GM12878 (cell line): ENCODE measurements around the gene LRRC14B. TPM values are rescaled to one million over a fixed set of nuclear protein-coding genes. Genes with fewer than 3 reads are reported as not detected.
"Not testable (repeated sequence)": the region's sequence is repeated elsewhere in the genome, so short reads cannot be mapped to it uniquely, and the experiment has no call there.

ENCODE experiments used
- ATAC-seq: fragments of 200-7000 bp; cut with Tn5 transposase; 3 replicates; pipeline ENCODE4 v1.9.1; 2020; ENCODE audit warnings: mild to moderate bottlenecking, moderate library complexity
- BruUV-seq: library from RNA; stranded (reverse); fragments of 400-500 nt; replicated peaks from 2 replicates; lab custom pipeline; 2021; lab: Mats Ljungman, UMichigan
- CTCF ChIA-PET: fragments of 300-600 bp; sonication (Branson Sonifier 250); formaldehyde crosslinking; extraction: SDS; loops from one replicate; lab custom pipeline; 2021; ENCODE audit warnings: inconsistent platforms; lab: Yijun Ruan, JAX
- POLR2A ChIA-PET: fragments of 350-600 bp; formaldehyde crosslinking; extraction: SDS; loops from one replicate; lab custom pipeline; 2021; ENCODE audit warnings: inconsistent platforms; lab: Charles Lee
- RAD21 ChIA-PET: fragments of 300-600 bp; sonication (Branson Sonifier 250); formaldehyde crosslinking; loops from one replicate; lab custom pipeline; 2023; ENCODE audit warnings: antibody characterized with exemption; ENCODE audit not compliant: unreplicated experiment; lab: Charles Lee
- SMC1A ChIA-PET: fragments of 300-600 bp; sonication (Branson Sonifier 250); formaldehyde crosslinking; loops from one replicate; lab custom pipeline; 2023; ENCODE audit not compliant: unreplicated experiment, uncharacterized antibody; lab: Charles Lee
- DNase-seq: peaks from one replicate; pipeline ENCODE4 v3.0.0-alpha.2; 2011; ENCODE audit warnings: low read depth, low spot score
- FAIRE-seq: peaks from 3 replicates; lab custom pipeline; 2011; peaks lifted over from hg19 to GRCh38; lab: Jason Lieb, UNC
- H2AFZ ChIP-seq: 2 replicates; pipeline ENCODE4 v1.6.0; 2011; ENCODE audit warnings: low read depth, low read length, control low read depth; ENCODE audit not compliant: control insufficient read depth
- H3K27ac ChIP-seq: 2 replicates; pipeline ENCODE4 v1.5.1; 2011; ENCODE audit warnings: control low read depth; ENCODE audit not compliant: control insufficient read depth, insufficient read depth
- H3K27me3 ChIP-seq, 2 experiments: replicated peaks in 1 of 2; 2 replicates each; pipeline versions ENCODE4 v1.6.0 to v1.6.1; 2011; ENCODE audit warnings: low read length in 1 of 2; ENCODE audit not compliant: control insufficient read depth in 2 of 2, insufficient read depth in 2 of 2
- H3K36me3 ChIP-seq, 2 experiments: 2 replicates each; pipeline ENCODE4 v1.5.1; 2011; ENCODE audit warnings: low read length in 1 of 2; ENCODE audit not compliant: control insufficient read depth in 2 of 2, insufficient read depth in 2 of 2
- H3K4me1 ChIP-seq: 2 replicates; pipeline ENCODE4 v1.6.1; 2011; ENCODE audit warnings: mild to moderate bottlenecking, low read length, moderate library complexity, mixed read lengths; ENCODE audit not compliant: control insufficient read depth, insufficient read depth
- H3K4me2 ChIP-seq: 2 replicates; pipeline ENCODE4 v1.6.0; 2011; ENCODE audit warnings: control low read depth; ENCODE audit not compliant: control insufficient read depth, insufficient read depth
- H3K4me3 ChIP-seq: fragments of 200-600 bp; sonication (generic); 2 replicates; pipeline ENCODE4 v1.5.1; 2016
- H3K79me2 ChIP-seq: 2 replicates; pipeline ENCODE4 v1.6.0; 2011; ENCODE audit warnings: low read length; ENCODE audit not compliant: control insufficient read depth, insufficient read depth
- H3K9ac ChIP-seq: 2 replicates; pipeline ENCODE4 v1.8.0; 2011; ENCODE audit warnings: low read length, control low read depth, mixed read lengths; ENCODE audit not compliant: control insufficient read depth, insufficient read depth
- H3K9me3 ChIP-seq: replicated peaks from 3 replicates; pipeline ENCODE4 v1.5.1; 2011; ENCODE audit warnings: mild to moderate bottlenecking, low read length; ENCODE audit not compliant: control insufficient read depth, insufficient read depth
- H4K20me1 ChIP-seq: 2 replicates; pipeline ENCODE4 v1.6.0; 2011; ENCODE audit not compliant: control insufficient read depth, insufficient read depth
- CREB1 ChIP-seq: IDR thresholded peaks from 2 replicates; pipeline ENCODE4 v1.6.1; 2012; ENCODE audit warnings: low read depth, mild to moderate bottlenecking, inconsistent platforms
- HSF1 ChIP-seq: fragments of 150-350 bp; IDR thresholded peaks from 2 replicates; pipeline ENCODE4 v1.6.1; 2014; ENCODE audit warnings: mild to moderate bottlenecking, low read depth, low read length
- ZBTB11 ChIP-seq: fragments of 450-650 bp; formaldehyde crosslinking; IDR thresholded peaks from 2 replicates; pipeline ENCODE4 v1.5.0; 2022; ENCODE audit warnings: mild to moderate bottlenecking, missing genetic modification characterization
- WGBS: methylation state at CpG from one replicate; pipeline ENCODE4 v1.1.6; 2016; ENCODE audit warnings: low lambda C conversion rate; ENCODE audit not compliant: insufficient replicate concordance, insufficient coverage; ENCODE audit errors: missing lambda C conversion rate; 5-methylcytosine and 5-hydroxymethylcytosine counted together
- in situ Hi-C: fragments of 300-500 bp; cut with MboI; formaldehyde crosslinking; loops from 9 replicates; pipeline ENCODE4 v1.14.3; 2018; ENCODE audit warnings: mixed read lengths
- intact Hi-C: fragments of 100-400 bp; cut with micrococcal nuclease; formaldehyde crosslinking; loops from one replicate; pipeline ENCODE4 v1.14.2; 2022; ENCODE audit not compliant: unreplicated experiment
- polyA plus RNA-seq, 11 experiments: library from polyadenylated mRNA; depleted of rRNA in 4 of 11; unstranded in 6 of 11; stranded (reverse) in 5 of 11; fragments of >200 nt; fragmentation: Nextera tagmentation in 4 of 11; fragmentation: Illumina TruSeq in 1 of 11; extraction: Ambion mirVana in 4 of 11; extraction: Trizol in 1 of 11; gene quantifications; 1 replicate in 1 of 11; 2 replicates in 10 of 11; pipeline versions ENCODE4 v1.2.1 to v1.2.3, GENCODE V29; 2011 to 2016; ENCODE audit warnings: inconsistent platforms in 2 of 11, missing spikeins in 2 of 11, low read depth in 1 of 11
- total RNA-seq, 4 experiments: library from RNA; depleted of rRNA in 3 of 4; stranded (reverse); fragments of >200 nt in 3 of 4; fragmentation: Illumina TruSeq in 1 of 4; extraction: Trizol in 1 of 4; gene quantifications; 2 replicates each; pipeline versions ENCODE4 v1.2.1 to v1.2.3, GENCODE V29; 2013 to 2021

The LRRC14B gene
- total and polyA plus RNA-seq, 10 of the 15 experiments (the other 5 are each of a cell fraction or from before 2014, with no cell fraction given) = 0.06 to 0.31 (median 0.13) TPM; not detected in 5

- TF ChIP-seq ZBTB11 (CRISPR knock-in tag) (no peak), CREB1 (no peak), HSF1 (no peak)
- H2AFZ ChIP-seq = no peak overlapping the region
- H3K4me2 ChIP-seq = no peak overlapping the region
- no peak for DNase-seq
- no peaks in the 10 kb centered on the region for H4K20me1 ChIP-seq
- H3K36me3 ChIP-seq = peaks cover 15 to 25% of the 10 kb centered on the region in 2 experiments
- no peak overlapping the region for H3K9ac ChIP-seq
- H3K9me3 ChIP-seq = no peaks in the 10 kb centered on the region
- intact Hi-C loops (no loop called here), in situ Hi-C loops (no loop called here)
- H3K27ac ChIP-seq = no peak overlapping the region
- ChIA-PET RAD21 (no interaction called here), CTCF (no interaction called here), SMC1A (no interaction called here), POLR2A (interaction anchor here (0.6 kb wide), 1 partner anchor 380 kb away, joined by 7 read pairs; no protein-coding TSS in a partner anchor)
- no peaks in the 10 kb centered on the region for H3K27me3 ChIP-seq
- FAIRE-seq = no peak
- no peak overlapping the region for H3K4me3 ChIP-seq
- peaks cover 9% of the 10 kb centered on the region for H3K4me1 ChIP-seq
- WGBS = 97% methylated on average over 14 of the region's 14 CpGs
- no TSS peak for BruUV-seq
- ATAC-seq = no peak
- peaks cover 28% of the 10 kb centered on the region for H3K79me2 ChIP-seq
Observed at GRCh38 chr5:225334-225733, 34.0 kb downstream of the LRRC14B start.

- not testable (repeated sequence) for BruUV-seq
Observed at GRCh38 chr5:227375-227774, 36.1 kb downstream of the LRRC14B start.

More at GRCh38 chr5:227375-227774, 36.1 kb downstream of the LRRC14B start:
- H4K20me1 ChIP-seq, CTCF ChIA-PET, FAIRE-seq, H2AFZ ChIP-seq, H3K9me3 ChIP-seq, RAD21 ChIA-PET, H3K4me2 ChIP-seq, H3K4me3 ChIP-seq, intact Hi-C loops, in situ Hi-C loops, DNase-seq, ATAC-seq, SMC1A ChIA-PET, H3K27me3 ChIP-seq, H3K9ac ChIP-seq, H3K4me1 ChIP-seq, H3K27ac ChIP-seq, POLR2A ChIA-PET: not testable (repeated sequence)
- Histone ChIP-seq H3K79me2 (peaks cover 10% of the 10 kb centered on the region), H3K36me3 (peaks cover 18 to 25% of the 10 kb centered on the region in 2 experiments)
- 97% methylated on average over 17 of the region's 17 CpGs for WGBS
